Stimulated activated CD8-positive, alpha-beta memory T cell treated with anti-CD3 and anti-CD28 coated beads, Interleukin-4, amount 100 ng/mL, for 48 hours (primary cell): ENCODE measurements around the gene PARVB.

Experiments used
- DNase-seq: peaks from one replicate; pipeline ENCODE4 v3.0.0-alpha.2; 2020

Gene PARVB

GRCh38 chr22:44205516-44206329 is 181.6 kb downstream of the PARVB start:
- DNase-seq, result no peak

- DNase-seq, result no peak
These were observed 182.2 kb downstream of the PARVB start for GRCh38 chr22:44206330-44206645.

GRCh38 chr22:44206696-44207095 is 182.6 kb downstream of the PARVB start:
- no peak for DNase-seq

- DNase-seq, result no peak
These were observed 183.3 kb downstream of the PARVB start for GRCh38 chr22:44207173-44207980.

- no peak for DNase-seq
These were observed 183.8 kb downstream of the PARVB start for GRCh38 chr22:44207981-44208317.

GRCh38 chr22:44209343-44209742 is 185.2 kb downstream of the PARVB start:
- DNase-seq, result no peak

- no peak for DNase-seq
These were observed 186.6 kb downstream of the PARVB start for GRCh38 chr22:44210722-44211121.

GRCh38 chr22:44211256-44211945 is 187.3 kb downstream of the PARVB start:
- no peak for DNase-seq

GRCh38 chr22:44211946-44212930 is 188.1 kb downstream of the PARVB start:
- DNase-seq, result no peak

GRCh38 chr22:44212936-44213335 is 188.8 kb downstream of the PARVB start:
- no peak for DNase-seq

GRCh38 chr22:44213489-44214043 is 189.5 kb downstream of the PARVB start:
- DNase-seq, result no peak

- DNase-seq, result no peak
These were observed 190.1 kb downstream of the PARVB start for GRCh38 chr22:44214187-44214586.

- DNase-seq, result no peak
These were observed 190.7 kb downstream of the PARVB start for GRCh38 chr22:44214764-44215163.

GRCh38 chr22:44215287-44215686 is 191.2 kb downstream of the PARVB start:
- no peak for DNase-seq

- no peak for DNase-seq
These were observed 193.2 kb downstream of the PARVB start for GRCh38 chr22:44217346-44217745.

GRCh38 chr22:44218071-44218470 is 194.0 kb downstream of the PARVB start:
- DNase-seq, result no peak

GRCh38 chr22:44219101-44219870 is 195.2 kb downstream of the PARVB start:
- no peak for DNase-seq

- DNase-seq, result no peak
These were observed 196.9 kb downstream of the PARVB start for GRCh38 chr22:44220727-44221680.

- no peak for DNase-seq
These were observed 197.8 kb downstream of the PARVB start for GRCh38 chr22:44221710-44222475.
